ENCODE results near the gene MMP21.

DNA sequence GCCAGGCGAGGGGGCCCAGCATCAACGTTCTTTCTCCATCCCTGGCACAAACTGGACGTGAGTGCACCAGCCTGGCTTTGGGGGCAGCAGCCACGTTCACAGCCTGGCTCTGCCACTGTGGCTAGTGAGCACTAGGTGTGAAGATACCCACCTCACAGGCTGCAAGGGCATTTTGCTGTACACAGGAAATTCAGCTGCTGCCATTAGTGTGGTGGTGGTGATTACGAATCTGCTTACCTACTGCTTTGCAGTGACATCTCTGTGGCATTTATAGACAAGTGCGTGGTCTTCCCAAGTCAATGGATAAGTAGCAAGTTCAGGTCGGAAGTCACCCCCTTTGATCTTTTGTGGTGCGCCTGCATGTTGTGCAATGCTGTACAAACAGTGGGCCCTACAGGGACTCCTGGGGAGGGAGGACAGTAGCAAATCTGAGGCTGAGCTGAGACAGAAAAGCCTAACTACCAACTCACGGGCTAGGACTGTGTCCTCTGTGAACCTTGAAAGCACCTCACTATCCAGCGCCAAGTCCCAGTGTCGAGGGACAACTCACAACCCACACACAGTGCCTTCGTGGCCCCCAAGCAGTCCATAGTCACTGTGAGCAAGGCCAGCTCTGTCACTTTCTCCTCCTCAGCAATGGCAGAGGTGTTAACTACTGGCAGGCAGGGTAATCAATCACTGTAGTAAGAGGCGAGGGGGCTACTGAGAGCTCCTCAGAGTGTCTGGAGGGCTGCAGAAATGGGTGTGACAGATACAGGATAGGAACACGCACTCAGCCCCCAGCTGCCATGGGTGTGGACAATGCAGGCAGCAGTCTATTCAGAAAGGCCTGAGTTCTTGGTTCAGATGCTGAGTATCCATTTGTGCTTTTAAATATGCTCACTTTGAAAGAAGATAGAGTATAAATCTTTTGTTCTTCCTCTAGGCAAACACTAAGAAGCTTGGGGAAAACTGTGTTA is 17.0 kb upstream of the MMP21 start:
- no peak for TF ChIP-seq POLR2A (IDR thresholded peaks at IDR 0.05)
- TF ChIP-seq EP300 (IDR thresholded peaks at IDR 0.05): no peak

Measured in tibial nerve (tissue), 3 donors.